ENCODE data around the gene BTNL9. TPM values are rescaled to one million over a fixed set of nuclear protein-coding genes. Genes with fewer than 3 reads are reported as not detected.

The BTNL9 gene
- polyA plus RNA-seq, 2 of the 4 experiments (the other 2 are of a cell fraction): 0.85 to 1.5 TPM

DNA sequence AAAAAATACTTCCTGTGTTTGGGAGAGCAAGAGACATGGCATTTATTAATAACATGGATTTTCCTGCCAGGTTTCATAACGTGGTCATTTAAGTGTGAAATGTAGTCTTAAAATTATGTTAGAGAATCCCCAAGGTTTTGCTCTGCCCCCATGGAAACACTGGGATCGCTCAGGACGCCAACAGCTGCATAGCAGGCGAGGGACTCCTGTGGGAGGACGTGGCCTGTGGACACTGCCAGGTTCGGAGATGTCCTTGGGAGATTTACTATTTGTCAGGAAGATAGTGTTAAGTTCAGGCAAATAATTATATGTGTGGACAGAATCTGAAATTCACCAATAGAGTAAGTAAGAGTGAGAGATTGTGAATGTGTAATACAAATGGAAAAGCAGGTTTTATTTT is 977 bp downstream of the BTNL9 start:
- no peak for FAIRE-seq
- Histone ChIP-seq H3K27ac (no peak overlapping the region), H3K4me1 (peaks cover 3% of the 10 kb centered on the region; the same call in 1 of the 3 replicates), H3K4me2 (no peak overlapping the region), H3K9me3 (no peaks in the 10 kb centered on the region), H3K4me3 (no peak overlapping the region)
- ChIA-PET CTCF (interaction anchor here (1.2 kb wide), 1 partner anchor 14 kb away, joined by 3 read pairs; no protein-coding TSS in a partner anchor), POLR2A (no interaction called here)
- TF ChIP-seq EHMT2 (IDR thresholded peaks at IDR 0.05; ENCODE audit: low read depth): no peak
- no peak for ATAC-seq
- 27% methylated on average over 6 of the region's 6 CpGs for WGBS (ENCODE audit: missing lambda C conversion rate)
- DNase-seq (ENCODE audit: low read depth in 1 of 2, low spot score in 1 of 2): no peak

- FAIRE-seq (no peak), DNase-seq (ENCODE audit: low read depth in 1 of 2, low spot score in 1 of 2) (no peak), ATAC-seq (no peak)
- Histone ChIP-seq H3K9me3 (no peaks in the 10 kb centered on the region), H3K4me3 (no peak overlapping the region), H3K4me2 (no peak overlapping the region), H3K27ac (no peak overlapping the region), H3K4me1 (peaks cover 3% of the 10 kb centered on the region; the same call in 1 of the 3 replicates)
- no peak for TF ChIP-seq E2F6 (IDR thresholded peaks at IDR 0.05; ENCODE audit: borderline replicate concordance, low read depth)
- TF ChIP-seq CHD4 (IDR thresholded peaks at IDR 0.05; ENCODE audit: borderline replicate concordance): no peak
- TF ChIP-seq FOSL2 (IDR thresholded peaks at IDR 0.05): no peak
- TF ChIP-seq FOSL2 (CRISPR knock-in tag; IDR thresholded peaks at IDR 0.05): no peak
- TF ChIP-seq KDM5A (IDR thresholded peaks at IDR 0.05): no peak
- TF ChIP-seq POLR2AphosphoS2 (conservative IDR thresholded peaks at IDR 0.05; ENCODE audit: low read length): no peak
- no peak for TF ChIP-seq RCOR1 (IDR thresholded peaks at IDR 0.05; ENCODE audit: low read depth, low read length)
- no peak for TF ChIP-seq TFCP2L1 (CRISPR knock-in tag; IDR thresholded peaks at IDR 0.05)
- no peak for TF ChIP-seq ZFP36 (IDR thresholded peaks at IDR 0.05; ENCODE audit: borderline replicate concordance, partially characterized antibody)
- no peak for TF ChIP-seq TP53 (CRISPR knock-in tag; IDR thresholded peaks at IDR 0.05)
- no peak for TF ChIP-seq MAZ (IDR thresholded peaks at IDR 0.05; ENCODE audit: borderline replicate concordance, low read depth, low read length)
- ChIA-PET POLR2A (no interaction called here), CTCF (interaction anchor here (0.7 to 1.6 kb wide), 2 partner anchors 128 to 173 kb away, joined by 4 to 5 read pairs; no protein-coding TSS in a partner anchor)
- WGBS (ENCODE audit: missing lambda C conversion rate): 40% methylated on average over 15 of the region's 15 CpGs
Observed at GRCh38 chr5:181042036-181042713, 2.1 kb downstream of the BTNL9 start.

GRCh38 chr5:181042722-181043121 is 2.7 kb downstream of the BTNL9 start:
- H3K4me3 ChIP-seq: no peak overlapping the region
- ChIA-PET POLR2A (no interaction called here), CTCF (interaction anchor here (0.5 to 2.4 kb wide), 9 partner anchors 8 to 258 kb away, joined by 3 to 7 read pairs (median 5); no protein-coding TSS in a partner anchor)
- WGBS (ENCODE audit: missing lambda C conversion rate): 53% methylated on average over 11 of the region's 11 CpGs
- no peak for DNase-seq (ENCODE audit: low read depth in 1 of 2, low spot score in 1 of 2)
- H3K4me1 ChIP-seq: peaks cover 3% of the 10 kb centered on the region; the same call in 1 of the 3 replicates
- TF ChIP-seq BHLHE40 (IDR thresholded peaks at IDR 0.05; ENCODE audit: low read depth, low read length) (no peak), RFX5 (IDR thresholded peaks at IDR 0.05) (no peak), JUNB (IDR thresholded peaks at IDR 0.05) (no peak), HOXB5 (CRISPR knock-in tag; IDR thresholded peaks at IDR 0.05) (no peak), FOXS1 (CRISPR knock-in tag; IDR thresholded peaks at IDR 0.05) (no peak), MYC (IDR thresholded peaks at IDR 0.05; ENCODE audit: borderline replicate concordance, low read length) (no peak), CBX2 (IDR thresholded peaks at IDR 0.05; ENCODE audit: borderline replicate concordance, low read depth) (no peak), NFE2L2 (conservative IDR thresholded peaks at IDR 0.05; ENCODE audit: low read length) (no peak), HDAC2 (IDR thresholded peaks at IDR 0.05) (no peak), HES2 (IDR thresholded peaks at IDR 0.05) (no peak), RCOR1 (IDR thresholded peaks at IDR 0.05; ENCODE audit: low read depth, low read length) (no peak)
- TF ChIP-seq, protein P1, sequence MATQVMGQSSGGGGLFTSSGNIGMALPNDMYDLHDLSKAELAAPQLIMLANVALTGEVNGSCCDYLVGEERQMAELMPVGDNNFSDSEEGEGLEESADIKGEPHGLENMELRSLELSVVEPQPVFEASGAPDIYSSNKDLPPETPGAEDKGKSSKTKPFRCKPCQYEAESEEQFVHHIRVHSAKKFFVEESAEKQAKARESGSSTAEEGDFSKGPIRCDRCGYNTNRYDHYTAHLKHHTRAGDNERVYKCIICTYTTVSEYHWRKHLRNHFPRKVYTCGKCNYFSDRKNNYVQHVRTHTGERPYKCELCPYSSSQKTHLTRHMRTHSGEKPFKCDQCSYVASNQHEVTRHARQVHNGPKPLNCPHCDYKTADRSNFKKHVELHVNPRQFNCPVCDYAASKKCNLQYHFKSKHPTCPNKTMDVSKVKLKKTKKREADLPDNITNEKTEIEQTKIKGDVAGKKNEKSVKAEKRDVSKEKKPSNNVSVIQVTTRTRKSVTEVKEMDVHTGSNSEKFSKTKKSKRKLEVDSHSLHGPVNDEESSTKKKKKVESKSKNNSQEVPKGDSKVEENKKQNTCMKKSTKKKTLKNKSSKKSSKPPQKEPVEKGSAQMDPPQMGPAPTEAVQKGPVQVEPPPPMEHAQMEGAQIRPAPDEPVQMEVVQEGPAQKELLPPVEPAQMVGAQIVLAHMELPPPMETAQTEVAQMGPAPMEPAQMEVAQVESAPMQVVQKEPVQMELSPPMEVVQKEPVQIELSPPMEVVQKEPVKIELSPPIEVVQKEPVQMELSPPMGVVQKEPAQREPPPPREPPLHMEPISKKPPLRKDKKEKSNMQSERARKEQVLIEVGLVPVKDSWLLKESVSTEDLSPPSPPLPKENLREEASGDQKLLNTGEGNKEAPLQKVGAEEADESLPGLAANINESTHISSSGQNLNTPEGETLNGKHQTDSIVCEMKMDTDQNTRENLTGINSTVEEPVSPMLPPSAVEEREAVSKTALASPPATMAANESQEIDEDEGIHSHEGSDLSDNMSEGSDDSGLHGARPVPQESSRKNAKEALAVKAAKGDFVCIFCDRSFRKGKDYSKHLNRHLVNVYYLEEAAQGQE (IDR thresholded peaks at IDR 0.05): no peak
- no peak overlapping the region for H3K27ac ChIP-seq
- no peak overlapping the region for H3K4me2 ChIP-seq
- no peaks in the 10 kb centered on the region for H3K9me3 ChIP-seq
- FAIRE-seq: no peak
- no peak for ATAC-seq

Data from A549 (cell line).